ENCODE measurements around the gene GAB2. TPM values are rescaled to one million over a fixed set of nuclear protein-coding genes. Genes with fewer than 3 reads are reported as not detected.

The GAB2 gene
- total RNA-seq, 1 experiment from 2014 or later, result 3.3 TPM

- TF ChIP-seq, protein P1, sequence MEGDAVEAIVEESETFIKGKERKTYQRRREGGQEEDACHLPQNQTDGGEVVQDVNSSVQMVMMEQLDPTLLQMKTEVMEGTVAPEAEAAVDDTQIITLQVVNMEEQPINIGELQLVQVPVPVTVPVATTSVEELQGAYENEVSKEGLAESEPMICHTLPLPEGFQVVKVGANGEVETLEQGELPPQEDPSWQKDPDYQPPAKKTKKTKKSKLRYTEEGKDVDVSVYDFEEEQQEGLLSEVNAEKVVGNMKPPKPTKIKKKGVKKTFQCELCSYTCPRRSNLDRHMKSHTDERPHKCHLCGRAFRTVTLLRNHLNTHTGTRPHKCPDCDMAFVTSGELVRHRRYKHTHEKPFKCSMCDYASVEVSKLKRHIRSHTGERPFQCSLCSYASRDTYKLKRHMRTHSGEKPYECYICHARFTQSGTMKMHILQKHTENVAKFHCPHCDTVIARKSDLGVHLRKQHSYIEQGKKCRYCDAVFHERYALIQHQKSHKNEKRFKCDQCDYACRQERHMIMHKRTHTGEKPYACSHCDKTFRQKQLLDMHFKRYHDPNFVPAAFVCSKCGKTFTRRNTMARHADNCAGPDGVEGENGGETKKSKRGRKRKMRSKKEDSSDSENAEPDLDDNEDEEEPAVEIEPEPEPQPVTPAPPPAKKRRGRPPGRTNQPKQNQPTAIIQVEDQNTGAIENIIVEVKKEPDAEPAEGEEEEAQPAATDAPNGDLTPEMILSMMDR (conservative IDR thresholded peaks at IDR 0.05), result no peak
- no peaks in the 10 kb centered on the region for H3K27me3 ChIP-seq (ENCODE audit: insufficient read depth, low read length)
- H3T11ph ChIP-seq (ENCODE audit: low read length), result no peak overlapping the region
- no peaks in the 10 kb centered on the region for H3K9me3 Mint-ChIP-seq
- H3K36me3 Mint-ChIP-seq (ENCODE audit: insufficient read depth in 1 of 3, low read depth in 3 of 3), result no peaks in the 10 kb centered on the region
- no peaks in the 10 kb centered on the region for H3K4me1 ChIP-seq (ENCODE audit: insufficient read depth, low read length)
- H4K20me1 ChIP-seq (ENCODE audit: control insufficient read depth, insufficient read depth, insufficient read length), result no peaks in the 10 kb centered on the region
- no peak overlapping the region for H3K9ac ChIP-seq (ENCODE audit: extremely low read depth, insufficient read length, low read length)
- H3K4me2 ChIP-seq (ENCODE audit: insufficient read depth, insufficient read length, low read length), result no peak overlapping the region
- H2AK5ac ChIP-seq (ENCODE audit: insufficient read length, low read length), result no peak overlapping the region
- H3K79me2 ChIP-seq (ENCODE audit: insufficient read depth, low read length), result no peaks in the 10 kb centered on the region
- no peak overlapping the region for H2BK15ac ChIP-seq (ENCODE audit: low read depth, low read length)
- no peak overlapping the region for H2BK120ac ChIP-seq (ENCODE audit: low read depth, low read length, poor library complexity, severe bottlenecking)
- no peak overlapping the region for H3K27ac Mint-ChIP-seq
- H2BK5ac ChIP-seq (ENCODE audit: insufficient read length, low read length), result no peak overlapping the region
- H3K14ac ChIP-seq (ENCODE audit: insufficient read depth, low read length), result no peak overlapping the region
- no peak overlapping the region for H4K91ac ChIP-seq (ENCODE audit: insufficient read length, low read depth, low read length)
- H3K79me1 ChIP-seq (ENCODE audit: insufficient read depth, low read depth, low read length, poor library complexity, severe bottlenecking), result no peaks in the 10 kb centered on the region
- H3K4me1 Mint-ChIP-seq, result no peaks in the 10 kb centered on the region; a peak in 1 of 4 replicates
- H4K8ac ChIP-seq (replicated peaks; ENCODE audit: insufficient read length, low read depth, low read length), result no peak overlapping the region
- H4K5ac ChIP-seq (ENCODE audit: insufficient read length, low read depth, low read length), result no peak overlapping the region
- H3K27ac ChIP-seq (ENCODE audit: insufficient read length, low read depth, low read length), result no peak overlapping the region
- no peak overlapping the region for H3K56ac ChIP-seq (ENCODE audit: insufficient read length, low read depth, low read length)
- no peak overlapping the region for H3K18ac ChIP-seq (ENCODE audit: insufficient read length, low read depth, low read length)
- no CpG with 5 or more reads among the region's 2 CpGs for WGBS (ENCODE audit: extremely low coverage, insufficient read length, low lambda C conversion rate)
- H2BK20ac ChIP-seq (ENCODE audit: low read depth, low read length, poor library complexity, severe bottlenecking), result no peak overlapping the region
- H2AFZ ChIP-seq (ENCODE audit: low read length), result no peak overlapping the region
- H3K9me3 ChIP-seq (ENCODE audit: control insufficient read depth, low read depth, low read length), result no peaks in the 10 kb centered on the region
- H3K23me2 ChIP-seq (ENCODE audit: insufficient read length, low read depth, low read length, poor library complexity, severe bottlenecking), result no peaks in the 10 kb centered on the region
- no peak overlapping the region for H3K23ac ChIP-seq (ENCODE audit: insufficient read length, low read depth, low read length)
- no peak overlapping the region for H3K4me3 Mint-ChIP-seq
- H3K4ac ChIP-seq (ENCODE audit: low read depth, low read length), result no peak overlapping the region
- no peaks in the 10 kb centered on the region for H3K27me3 Mint-ChIP-seq (ENCODE audit: low read depth)
- DNase-seq, result no peak
- H2BK12ac ChIP-seq (ENCODE audit: insufficient read length, low read depth, low read length), result no peak overlapping the region
Observed at GRCh38 chr11:78281511-78281910, 136.1 kb downstream of the GAB2 start.

All from H9 (cell line).